Small intestine (tissue), 7 donors: ENCODE data around the gene SMIM45.

Experiments used
- DNase-seq, 2 donors: peaks; one replicate each; pipeline versions ENCODE4 v3.0.0 to v3.0.0-alpha.2; 2013
- FAIRE-seq: peaks from 2 replicates; lab custom pipeline; 2012; peaks lifted over from hg19 to GRCh38; lab: Jason Lieb, UNC
- H3K27ac ChIP-seq, 3 donors: one replicate each; pipeline ENCODE4 v1.5.1; 2013; ENCODE audit warnings: low read length in 2 of 3, mild to moderate bottlenecking in 2 of 3, control low read depth in 1 of 3, inconsistent platforms in 1 of 3, low read depth in 1 of 3, moderate library complexity in 1 of 3
- H3K27me3 ChIP-seq, 3 donors: one replicate each; pipeline ENCODE4 v1.6.1; 2013; ENCODE audit warnings: low read length in 3 of 3, inconsistent platforms in 1 of 3; ENCODE audit not compliant: control insufficient read depth in 3 of 3, insufficient read depth in 3 of 3
- H3K36me3 ChIP-seq, 3 donors: one replicate each; pipeline ENCODE4 v1.6.1; 2013; ENCODE audit warnings: low read length in 3 of 3, inconsistent platforms in 1 of 3, low read depth in 1 of 3, mild to moderate bottlenecking in 1 of 3, moderate library complexity in 1 of 3; ENCODE audit not compliant: control insufficient read depth in 3 of 3, insufficient read depth in 2 of 3
- H3K4me1 ChIP-seq, 3 donors: one replicate each; pipeline ENCODE4 v1.6.1; 2013; ENCODE audit warnings: low read length in 2 of 3, inconsistent platforms in 1 of 3, low read depth in 1 of 3, mild to moderate bottlenecking in 1 of 3, moderate library complexity in 1 of 3; ENCODE audit not compliant: control insufficient read depth in 3 of 3, insufficient read depth in 2 of 3
- H3K4me3 ChIP-seq, 3 donors: one replicate each; pipeline ENCODE4 v1.5.1; 2013; ENCODE audit warnings: low read length in 3 of 3, control low read depth in 1 of 3, inconsistent platforms in 1 of 3, low read depth in 1 of 3, mild to moderate bottlenecking in 1 of 3, moderate library complexity in 1 of 3
- H3K9me3 ChIP-seq, 2 donors: one replicate each; pipeline ENCODE4 v1.6.1; 2013; ENCODE audit warnings: low read depth in 1 of 2, low read length in 1 of 2; ENCODE audit not compliant: control insufficient read depth in 2 of 2, insufficient read depth in 1 of 2
- WGBS, 3 donors: extraction: QIAGEN DNeasy Blood & Tissue Kit; methylation state at CpG; one replicate each; pipeline ENCODE4 v1.1.7; 2013; 5-methylcytosine and 5-hydroxymethylcytosine counted together
- donor health status: healthy with polysubstance abuse.
- donor health status: control.
- donor health status: control.
- donor health status: Bipolar disorder and iron deficiency.
- donor health status: healthy.

The SMIM45 gene

GRCh38 chr22:41951898-41952474 is at the start of gene SMIM45:
Gene SMIM45 (plus strand): TSS chr22:41952150.
- Histone ChIP-seq H3K4me1 (peaks cover 0 to 4% (median 0%) of the 10 kb centered on the region in 3 donors), H3K9me3 (no peaks in the 10 kb centered on the region), H3K27me3 (no peaks in the 10 kb centered on the region), H3K36me3 (no peaks in the 10 kb centered on the region), H3K27ac (no peak within 1 kb of the TSS), H3K4me3 (no peak within 1 kb of the TSS)
- 67 to 70% (median 68%) methylated on average over 16 of the region's 16 CpGs for WGBS, 3 donors
- no peak for DNase-seq
- no peak for FAIRE-seq

GRCh38 chr22:41902932-41903421 is 49.0 kb upstream of the SMIM45 start:
- Histone ChIP-seq H3K4me3 (no peak overlapping the region), H3K4me1 (no peaks in the 10 kb centered on the region), H3K27me3 (peaks cover 0 to 2% (median 0%) of the 10 kb centered on the region in 3 donors), H3K36me3 (peaks cover 15 to 98% (median 25%) of the 10 kb centered on the region in 3 donors), H3K9me3 (no peaks in the 10 kb centered on the region), H3K27ac (no peak overlapping the region)
- 57 to 85% (median 71%) methylated on average over 15 of the region's 15 CpGs for WGBS, 3 donors
- FAIRE-seq (no peak), DNase-seq (no peak)

GRCh38 chr22:41904450-41905410 is 47.2 kb upstream of the SMIM45 start:
- WGBS, 3 donors = 93 to 96% (median 93%) methylated on average over 17 to 24 of the region's 24 CpGs
- Histone ChIP-seq H3K27ac (no peak overlapping the region), H3K27me3 (peaks cover 0 to 18% (median 3%) of the 10 kb centered on the region in 3 donors), H3K9me3 (no peaks in the 10 kb centered on the region), H3K36me3 (peaks cover 10 to 84% (median 14%) of the 10 kb centered on the region in 3 donors), H3K4me1 (no peaks in the 10 kb centered on the region), H3K4me3 (no peak overlapping the region)
- no peak for DNase-seq
- no peak for FAIRE-seq

- DNase-seq (no peak), FAIRE-seq (no peak)
- 93 to 94% (median 94%) methylated on average over 22 to 23 of the region's 23 CpGs for WGBS, 3 donors
- Histone ChIP-seq H3K27ac (no peak overlapping the region), H3K4me1 (peaks cover 0 to 3% (median 2%) of the 10 kb centered on the region in 3 donors), H3K36me3 (peaks cover 10 to 75% (median 14%) of the 10 kb centered on the region in 3 donors), H3K9me3 (peaks cover 0 to under 1% of the 10 kb centered on the region in 2 donors), H3K4me3 (no peak overlapping the region), H3K27me3 (peaks cover 0 to 21% (median 3%) of the 10 kb centered on the region in 3 donors)
Observed at GRCh38 chr22:41905411-41906202, 46.3 kb upstream of the SMIM45 start.

GRCh38 chr22:41906822-41907221 is 45.1 kb upstream of the SMIM45 start:
- Histone ChIP-seq H3K4me3 (no peak overlapping the region), H3K36me3 (peaks cover 8 to 64% (median 14%) of the 10 kb centered on the region in 3 donors), H3K27me3 (peaks cover 6 to 33% (median 10%) of the 10 kb centered on the region in 3 donors), H3K27ac (no peak overlapping the region), H3K9me3 (peaks cover 0 to 3% of the 10 kb centered on the region in 2 donors), H3K4me1 (peaks cover 0 to 10% (median 3%) of the 10 kb centered on the region in 3 donors)
- no peak for FAIRE-seq
- 86 to 93% (median 86%) methylated on average over 5 of the region's 5 CpGs for WGBS, 3 donors
- DNase-seq = no peak

- H3K4me1 ChIP-seq = peaks cover 0 to 10% (median 3%) of the 10 kb centered on the region in 3 donors
- 78 to 90% (median 81%) methylated on average over 10 of the region's 10 CpGs for WGBS, 3 donors
- H3K36me3 ChIP-seq = peaks cover 8 to 55% (median 12%) of the 10 kb centered on the region in 3 donors
- no peak overlapping the region for H3K4me3 ChIP-seq
- H3K27me3 ChIP-seq = peaks cover 6 to 42% (median 18%) of the 10 kb centered on the region in 3 donors
- DNase-seq (no peak), FAIRE-seq (no peak)
- no peak overlapping the region for H3K27ac ChIP-seq
- H3K9me3 ChIP-seq = peaks cover 0 to 4% of the 10 kb centered on the region in 2 donors
Observed at GRCh38 chr22:41907436-41908401, 44.2 kb upstream of the SMIM45 start.
